OCI-LY1 (cell line): Measurements from ENCODE around the gene UROS.

ENCODE experiments used
- CTCF ChIP-seq: fragments of 200-600 bp; sonication (generic), shearing (Covaris generic); IDR thresholded peaks from 2 replicates; pipeline ENCODE4 v1.5.1; 2017; ENCODE audit warnings: mild to moderate bottlenecking, antibody characterized with exemption, low read length, moderate library complexity, mixed read lengths
- EZH2 ChIP-seq: fragments of 200-600 bp; sonication (generic), shearing (Covaris generic); IDR thresholded peaks from 2 replicates; pipeline ENCODE4 v1.8.0; 2017; ENCODE audit warnings: borderline replicate concordance, mixed run types, mild to moderate bottlenecking, antibody characterized with exemption, low read length, moderate library complexity, mixed read lengths

- TF ChIP-seq CTCF: no peak
- TF ChIP-seq EZH2: no peak
These were observed 23.8 kb upstream of the UROS start for GRCh38 chr10:125846894-125847293.
